HG03378 (cell line): Measurements from ENCODE around the gene KDM5A.
"Not testable (repeated sequence)": the region's sequence is repeated elsewhere in the genome, so short reads cannot be mapped to it uniquely, and the experiment has no call there.

Experiments
- ATAC-seq: cut with Tn5 transposase; IDR thresholded peaks from one replicate; pipeline ENCODE4 v1.9.1; 2021; ENCODE audit warnings: mild to moderate bottlenecking, moderate library complexity; ENCODE audit not compliant: unreplicated experiment

KDM5A gene

DNA sequence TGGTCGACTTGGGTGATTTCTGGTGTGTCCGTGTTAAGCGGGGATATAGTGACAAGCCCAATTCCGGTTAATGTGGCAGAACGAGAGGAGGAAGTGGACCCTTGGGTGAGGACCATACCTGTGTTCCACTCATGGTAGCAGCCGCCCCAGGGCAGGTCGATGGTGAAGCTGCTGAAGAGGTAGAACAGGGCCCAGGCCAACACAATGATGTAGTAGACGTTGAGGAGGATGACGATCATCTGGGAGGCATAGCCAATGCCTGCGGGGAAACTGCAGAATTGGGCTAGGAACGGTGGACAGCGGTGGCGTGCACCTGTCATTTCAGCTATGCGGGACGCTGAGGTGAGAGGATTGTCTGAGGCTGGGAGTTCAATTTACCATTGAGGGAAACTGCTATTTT is 146.6 kb downstream of the KDM5A start:
- no peak for ATAC-seq

DNA sequence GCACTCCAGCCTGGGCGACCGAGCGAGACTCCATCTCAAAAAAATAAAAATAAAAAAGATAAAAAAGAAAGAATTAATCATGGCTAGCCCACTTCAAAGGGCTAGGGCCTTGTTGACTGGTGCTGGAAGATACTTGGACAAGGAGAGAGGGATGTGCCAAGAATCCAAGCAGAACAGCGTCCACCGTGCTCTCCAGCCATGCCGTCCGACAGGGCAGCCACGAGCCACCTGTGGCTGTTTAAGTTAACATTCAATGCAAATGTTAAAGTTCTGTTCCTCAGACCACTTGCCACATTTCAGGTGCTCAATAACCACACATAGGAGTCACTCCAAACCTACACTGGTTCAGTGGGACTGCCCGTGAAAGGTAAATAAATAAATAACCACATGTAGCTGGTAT is 147.9 kb downstream of the KDM5A start:
- ATAC-seq, result no peak

DNA sequence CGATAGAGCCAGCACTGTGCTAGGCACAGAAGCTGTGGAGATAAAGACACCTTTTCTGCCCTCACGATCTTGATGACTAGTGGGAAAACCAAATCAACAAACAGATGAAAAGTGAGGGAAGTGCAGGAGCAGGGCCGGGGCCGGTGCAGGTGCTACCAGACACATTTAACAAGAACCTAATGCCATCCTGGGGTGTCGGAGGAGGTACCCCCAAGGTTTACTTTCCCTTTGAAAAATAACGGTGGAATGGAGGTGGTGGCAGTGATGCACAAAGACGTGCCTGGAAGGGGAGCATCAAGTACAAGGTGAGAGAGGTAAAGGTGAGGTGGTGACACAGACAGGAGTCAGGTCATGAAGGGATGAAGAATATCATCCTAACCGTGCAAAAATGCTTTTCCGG is 148.6 kb downstream of the KDM5A start:
- ATAC-seq, result no peak

DNA sequence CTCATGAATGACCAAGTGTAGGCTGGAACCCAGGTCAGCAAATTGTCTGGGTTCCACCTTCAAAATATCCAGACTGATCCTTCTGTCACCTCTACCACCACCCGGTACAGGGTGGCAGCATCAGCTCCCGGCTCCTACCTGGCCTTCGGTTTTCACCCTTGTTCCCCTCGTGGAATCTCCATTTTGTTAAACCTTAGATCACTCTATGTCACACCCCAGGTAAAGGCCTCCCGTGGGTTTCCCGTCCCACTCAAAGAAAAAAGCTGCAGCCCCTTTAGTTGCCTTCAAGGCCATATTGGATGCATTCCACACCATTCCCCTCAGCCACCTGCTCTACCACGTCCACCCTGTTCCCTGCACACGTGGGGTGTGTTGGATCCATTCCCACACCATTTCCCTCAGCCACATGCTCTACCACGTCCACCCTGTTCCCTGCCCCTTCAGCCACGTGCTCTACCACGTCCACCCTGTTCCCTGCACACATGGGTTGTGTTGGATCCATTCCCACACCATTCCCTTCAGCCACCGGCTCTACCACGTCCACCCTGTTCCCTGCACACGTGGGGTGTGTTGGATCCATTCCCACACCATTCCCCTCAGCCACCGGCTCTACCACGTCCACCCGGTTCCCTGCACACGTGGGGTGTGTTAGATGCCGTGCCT is 150.3 kb downstream of the KDM5A start:
- no peak for ATAC-seq

DNA sequence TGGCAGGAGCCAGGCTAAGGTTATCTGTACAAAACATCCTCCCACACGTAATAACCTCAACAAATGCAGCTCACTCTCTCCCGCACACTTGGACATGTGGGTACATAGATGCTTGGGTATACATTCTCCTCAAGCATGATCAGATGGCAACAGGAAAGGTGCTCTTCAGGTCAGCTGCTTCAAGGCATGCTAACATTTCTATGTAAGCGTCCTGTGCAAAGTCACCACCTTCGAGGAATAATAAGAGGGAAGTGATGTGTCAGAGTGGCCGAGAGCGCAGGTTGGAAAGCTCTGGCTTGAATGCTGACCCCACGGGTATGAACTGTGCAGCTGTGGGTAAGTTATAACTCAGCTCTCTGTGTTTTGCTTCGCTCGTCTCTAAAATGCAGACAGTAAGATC is 151.0 kb downstream of the KDM5A start:
- no peak for ATAC-seq

DNA sequence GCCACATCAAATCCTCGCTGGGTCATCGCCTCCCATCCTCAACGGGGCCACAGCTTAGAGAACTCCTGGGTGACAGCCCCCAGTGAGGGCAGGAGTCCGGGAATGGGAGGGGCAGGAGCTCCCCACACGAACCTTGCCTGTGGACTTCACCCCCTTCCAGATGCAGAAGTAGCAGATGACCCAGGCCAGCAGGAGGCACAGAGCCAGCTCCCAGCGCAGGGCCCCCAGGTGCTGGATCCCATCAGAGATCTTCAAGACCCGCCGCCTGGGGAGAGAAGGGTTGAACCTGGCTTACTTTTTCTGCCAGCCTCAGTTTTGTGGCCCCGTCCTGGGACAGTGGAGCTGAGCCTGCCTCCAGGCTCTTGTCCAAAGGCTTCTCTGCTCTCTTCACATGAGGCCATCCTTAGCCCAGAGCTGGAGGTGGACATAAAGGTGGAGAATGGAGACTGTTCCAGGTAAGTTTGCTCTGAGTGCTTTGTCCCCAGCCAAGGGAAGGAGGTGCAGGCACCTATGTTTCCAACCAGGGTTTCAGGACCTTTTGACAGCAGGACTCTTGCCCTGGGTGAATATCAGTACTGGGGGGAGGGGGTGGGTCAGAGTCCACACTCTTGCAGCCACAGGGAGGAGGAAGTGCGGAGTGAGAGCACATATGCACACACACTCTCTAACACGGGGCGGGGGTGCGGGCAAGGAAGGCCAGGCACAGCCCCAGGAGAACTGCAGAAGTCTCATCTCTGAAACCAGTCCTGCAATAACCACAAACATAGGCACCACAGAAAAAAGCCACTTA is 151.9 kb downstream of the KDM5A start:
- no peak for ATAC-seq

DNA sequence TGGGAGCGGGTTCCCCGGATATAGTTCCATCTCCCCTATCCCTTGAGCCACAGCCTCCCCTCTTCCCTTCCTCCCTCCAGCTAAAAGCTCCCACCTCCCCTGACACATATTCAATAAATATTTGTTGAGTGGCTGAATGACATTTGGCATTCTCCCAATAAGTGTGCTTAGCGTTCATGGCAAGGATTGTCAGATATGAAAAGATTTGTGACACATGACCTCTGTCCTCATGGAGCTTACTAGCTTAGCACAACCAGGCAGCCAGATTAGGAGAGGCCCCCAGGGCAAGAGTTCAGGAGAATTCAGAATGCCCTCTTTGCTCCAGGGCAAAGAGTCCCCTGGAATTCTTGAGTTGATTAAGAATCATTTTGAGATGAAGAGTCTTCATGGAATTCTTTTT is 152.7 kb downstream of the KDM5A start:
- ATAC-seq, result no peak

DNA sequence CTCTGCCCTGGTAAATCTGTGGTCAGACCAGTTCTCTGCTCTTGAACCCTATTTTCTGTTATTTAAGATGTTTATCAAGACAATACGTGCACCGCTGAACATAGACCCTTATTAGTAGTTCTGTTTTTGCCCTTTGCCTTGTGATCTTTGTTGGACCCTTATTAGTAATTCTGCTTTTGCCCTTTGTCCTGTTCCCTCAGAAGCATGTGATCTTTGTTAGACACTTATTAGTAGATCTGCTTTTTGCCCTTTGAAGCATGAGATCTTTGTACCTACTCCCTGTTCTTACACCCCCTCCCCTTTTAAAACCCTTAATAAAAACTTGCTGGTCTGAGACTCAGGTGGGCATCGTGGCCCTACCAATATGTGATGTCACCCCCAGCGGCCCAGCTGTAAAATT is 153.2 kb downstream of the KDM5A start:
- ATAC-seq, result not testable (repeated sequence)

DNA sequence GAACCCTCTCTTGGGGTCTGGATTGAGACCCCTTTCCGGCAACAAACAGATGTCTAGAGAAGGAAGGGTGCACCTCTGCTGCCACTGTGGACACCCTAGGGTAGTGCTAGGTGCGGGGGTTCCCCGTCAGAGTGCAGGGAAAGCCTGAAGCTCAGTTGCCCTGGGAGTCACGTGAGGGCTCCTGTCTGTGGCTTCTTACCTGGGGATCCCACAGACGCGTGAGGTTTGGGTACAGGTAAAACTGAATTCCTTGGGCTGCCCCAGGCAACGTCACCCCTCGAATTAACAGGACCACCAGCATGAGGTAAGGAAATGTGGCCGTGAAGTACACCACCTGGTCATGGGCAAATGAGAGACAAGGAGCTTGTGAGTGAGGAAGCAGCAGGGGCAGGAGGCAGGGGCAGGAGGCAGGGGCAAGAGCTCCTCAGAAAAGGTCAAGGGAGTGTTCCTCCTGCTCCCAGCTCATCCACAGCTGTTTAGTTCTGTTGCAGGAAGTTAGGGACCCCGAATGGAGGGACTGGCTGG is 154.2 kb downstream of the KDM5A start:
- ATAC-seq, result no peak

DNA sequence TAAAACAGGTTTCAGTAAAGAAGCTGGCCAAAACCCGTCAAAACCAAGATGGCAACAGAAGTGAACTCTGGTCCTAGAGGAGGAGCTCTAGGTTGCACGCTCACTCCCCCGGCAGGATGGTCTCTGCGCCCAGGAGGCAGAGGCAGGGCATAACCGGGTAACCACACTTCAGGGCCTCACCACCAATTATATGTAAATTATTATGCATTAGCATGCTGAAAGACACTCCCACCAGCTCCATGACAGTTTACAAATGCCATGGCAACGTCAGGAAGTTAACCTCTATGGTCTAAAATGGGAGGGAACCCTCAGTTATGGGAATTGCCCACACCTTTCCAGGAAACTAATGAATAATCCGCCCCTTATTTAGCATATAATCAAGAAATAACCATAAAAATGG is 155.1 kb downstream of the KDM5A start:
- ATAC-seq, result no peak

DNA sequence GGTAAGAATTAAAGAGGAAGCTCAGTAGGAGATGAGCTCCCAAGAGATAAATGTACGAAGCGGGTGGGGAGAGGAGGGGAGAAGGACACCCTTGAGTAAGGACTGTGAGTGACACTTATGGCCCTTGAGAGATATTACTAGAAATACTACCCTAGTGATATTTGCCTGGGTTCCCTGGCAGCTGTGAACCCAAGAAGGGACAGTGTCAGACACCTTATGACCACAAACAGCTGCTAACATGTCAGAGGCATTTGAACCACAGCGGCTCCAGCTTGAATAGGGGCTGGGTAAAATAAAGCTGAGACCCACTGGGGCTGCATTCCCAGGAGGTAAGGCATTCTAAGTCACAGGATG is 155.5 kb downstream of the KDM5A start:
- ATAC-seq, result no peak

DNA sequence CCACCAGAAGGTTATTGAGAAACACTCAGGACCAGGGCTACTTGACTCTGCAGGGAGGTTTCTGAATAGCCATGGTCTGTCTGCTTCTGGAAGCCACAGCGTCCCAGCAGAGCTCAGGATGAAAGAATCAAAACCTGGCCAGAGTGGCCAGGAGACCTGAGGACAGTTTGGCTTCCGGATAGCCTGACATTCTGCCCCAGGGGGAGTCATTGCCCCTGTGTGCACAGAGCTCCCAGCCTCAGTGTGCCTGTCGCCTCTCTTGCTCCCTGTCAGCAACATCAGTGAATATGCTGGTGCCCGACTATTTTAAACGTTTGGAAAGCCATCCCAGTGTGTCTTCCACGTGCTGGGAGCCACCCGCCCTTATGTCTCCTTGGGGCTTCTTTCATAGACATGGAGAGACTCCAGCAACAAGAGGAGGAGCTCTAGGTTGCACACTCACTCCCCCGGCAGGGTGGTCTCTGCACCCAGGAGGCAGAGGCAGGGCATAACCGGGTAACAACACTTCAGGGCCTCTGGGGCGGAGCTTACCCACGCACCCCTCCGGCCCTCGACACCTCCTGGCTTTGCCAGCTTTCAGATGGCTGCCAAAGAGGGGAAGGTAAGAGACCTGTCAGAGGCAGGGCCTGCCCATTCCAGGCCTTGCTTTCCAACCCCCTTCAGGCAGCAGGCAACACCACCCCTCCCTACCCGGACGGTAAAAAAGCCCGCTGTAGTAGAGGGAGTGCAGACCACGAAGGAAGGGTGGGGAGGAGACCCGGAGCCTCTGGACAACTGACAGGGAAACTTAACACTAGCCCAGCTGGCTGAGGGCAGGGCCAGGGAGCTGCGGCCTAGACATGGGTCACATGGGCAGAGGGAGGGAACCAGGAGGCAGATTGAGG is 156.1 kb downstream of the KDM5A start:
- no peak for ATAC-seq

DNA sequence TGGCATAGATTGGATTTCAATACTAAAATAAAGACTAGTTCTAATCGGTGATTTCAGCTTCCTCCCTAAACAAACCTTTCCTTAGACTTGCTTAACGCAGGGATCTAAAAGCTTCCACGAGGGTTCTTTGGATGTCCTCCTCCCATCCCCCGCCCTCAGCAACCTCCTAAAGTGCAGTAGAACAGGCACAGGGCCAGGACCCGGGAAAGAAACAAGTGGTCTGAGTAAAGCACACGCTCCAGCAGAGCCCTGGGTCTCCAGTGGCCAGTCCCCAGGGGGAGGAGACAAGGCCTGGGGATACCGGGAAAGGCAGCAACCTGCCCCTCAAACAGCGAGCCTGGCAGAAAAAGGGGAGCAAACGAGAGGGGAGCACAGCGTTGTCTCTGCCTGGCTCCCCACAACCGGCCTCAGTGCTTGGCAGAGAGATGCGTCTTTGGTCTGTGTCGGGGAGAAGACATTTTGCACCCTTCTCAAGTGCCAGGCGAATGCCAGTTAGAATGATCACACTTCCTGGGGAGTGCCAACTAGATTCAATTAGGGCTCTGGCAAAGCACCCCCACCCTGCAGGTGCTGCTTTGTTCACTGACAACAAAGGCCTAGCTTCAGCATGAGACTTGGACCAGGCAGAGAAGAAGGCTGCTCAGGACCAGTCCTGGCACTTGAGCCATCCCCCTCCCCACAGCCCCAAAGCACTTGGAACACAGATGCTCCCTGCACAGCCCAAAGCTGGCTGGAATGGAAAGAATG is 158.0 kb downstream of the KDM5A start:
- ATAC-seq, result no peak
